HG03045 (cell line): Measurements from ENCODE around the gene SUPT6H.

Source experiments
- ATAC-seq: cut with Tn5 transposase; IDR thresholded peaks from one replicate; pipeline ENCODE4 v1.9.1; 2021; ENCODE audit warnings: mild to moderate bottlenecking, moderate library complexity; ENCODE audit not compliant: unreplicated experiment

Gene SUPT6H

DNA sequence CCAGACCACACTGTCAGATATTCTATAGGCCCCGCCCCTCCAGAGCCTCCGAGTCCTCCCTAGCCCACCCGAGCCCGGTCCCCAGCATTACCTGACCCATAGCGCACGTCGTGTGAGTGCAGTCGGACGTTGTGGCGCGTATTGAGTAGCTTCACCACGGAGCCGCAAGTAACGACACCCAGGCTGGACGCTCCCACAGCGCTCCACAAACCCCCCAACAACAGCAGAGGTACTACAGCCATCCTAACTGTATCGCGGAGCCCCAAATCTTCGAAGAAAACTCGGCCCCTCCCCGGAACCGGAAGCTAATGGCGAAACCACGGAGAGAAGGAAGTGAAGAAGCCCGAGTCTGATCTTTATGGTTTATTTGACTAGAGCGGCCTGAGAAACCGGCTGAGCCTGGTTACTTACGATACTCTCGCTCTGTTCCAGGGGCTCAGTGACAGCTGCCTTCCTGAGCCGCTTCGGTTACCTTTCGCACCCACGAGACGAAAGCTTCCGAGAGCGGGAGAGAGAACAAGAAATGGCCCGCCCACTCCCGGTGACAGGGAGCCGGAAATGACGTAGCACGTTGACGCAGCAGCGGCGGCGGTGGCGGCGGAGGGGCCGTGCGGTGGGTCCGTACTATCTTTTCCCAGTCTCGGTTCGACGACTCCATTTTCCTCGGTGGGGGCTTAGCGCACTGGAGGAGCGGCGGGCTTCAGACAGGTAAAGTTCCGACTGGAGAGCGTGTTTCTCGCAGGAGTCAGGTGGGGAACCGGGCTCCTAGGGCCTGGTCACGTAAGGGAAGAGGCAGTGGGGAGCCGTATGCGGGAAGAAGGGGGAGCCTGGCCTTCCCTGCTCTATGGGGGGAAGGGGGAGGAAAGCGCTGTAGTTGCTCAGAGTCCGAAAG, at the start of gene SUPT6H, which contains the start of gene SDF2:
Gene SUPT6H (plus strand): TSS at position 571 of the 892 bp plus-strand sequence. CDS start 11,197 bp downstream, outside the sequence.
Gene SDF2 (minus strand): TSS at position 272 of the 892 bp plus-strand sequence. CDS start 30 bp downstream, at position 242.
- peak; percentile 87 for ATAC-seq

DNA sequence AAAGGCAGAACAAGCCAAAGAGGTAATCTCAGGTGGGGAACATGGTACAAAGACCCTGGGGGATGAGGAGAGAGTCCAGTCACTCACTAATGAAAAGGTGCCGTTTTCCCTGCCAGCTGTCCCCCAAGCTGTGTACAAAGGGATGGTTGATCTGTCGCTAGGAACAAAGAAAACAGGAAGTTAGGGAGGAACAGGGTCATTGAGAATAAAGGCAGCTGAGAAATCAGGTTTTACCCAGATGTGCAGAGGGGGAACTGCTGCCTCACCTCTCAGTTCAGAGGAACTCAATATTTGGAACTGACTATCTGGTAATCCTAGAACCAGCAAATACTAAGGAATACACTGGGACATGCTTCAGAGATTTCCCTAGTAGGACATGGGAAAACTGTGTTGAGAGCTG, 49.5 kb upstream of the SUPT6H start:
- no peak for ATAC-seq

DNA sequence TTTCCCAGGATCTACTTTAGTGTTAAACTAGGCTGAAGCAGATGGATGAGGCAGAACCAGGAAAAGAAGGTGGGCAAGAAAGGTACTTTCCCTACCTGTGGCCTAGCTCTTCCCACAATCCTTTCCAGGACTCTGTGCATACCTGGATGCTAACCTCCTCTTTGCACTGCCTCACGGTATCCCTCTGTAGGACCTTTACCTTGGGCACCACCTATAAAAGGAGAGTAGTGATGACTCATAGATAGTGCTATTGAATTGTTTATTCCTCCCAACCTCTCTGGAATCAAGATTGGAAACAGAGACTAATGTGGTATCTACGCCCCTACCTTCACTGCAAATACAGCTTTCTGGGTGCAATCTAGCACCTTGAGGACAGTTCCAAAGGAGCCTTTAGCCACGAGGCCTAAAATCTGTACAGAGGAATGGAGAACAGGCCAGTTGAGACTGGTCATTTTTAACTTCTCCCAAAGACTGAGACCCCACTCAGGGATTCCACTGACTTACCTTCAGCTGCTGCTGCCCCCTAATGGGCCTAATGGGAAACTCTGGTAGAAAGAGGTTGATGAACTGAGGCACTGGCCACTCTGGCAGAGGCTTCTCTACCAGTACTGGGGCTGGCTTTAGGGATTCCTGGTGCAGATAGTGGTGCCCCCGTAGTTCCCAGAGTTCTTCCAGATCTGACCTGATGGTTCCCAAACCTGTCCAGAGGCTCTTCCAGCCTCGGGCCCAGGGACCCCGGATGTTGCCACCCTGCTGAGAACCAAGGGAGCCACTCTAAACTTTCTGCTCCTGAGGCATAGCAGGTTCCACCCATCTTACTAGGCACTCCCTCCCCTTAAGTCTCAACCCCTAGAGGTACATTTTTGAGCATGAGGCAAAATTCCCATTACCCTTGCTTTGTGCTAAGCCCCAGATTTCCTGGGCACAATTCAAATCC, 48.8 kb upstream of the SUPT6H start:
- no peak for ATAC-seq

DNA sequence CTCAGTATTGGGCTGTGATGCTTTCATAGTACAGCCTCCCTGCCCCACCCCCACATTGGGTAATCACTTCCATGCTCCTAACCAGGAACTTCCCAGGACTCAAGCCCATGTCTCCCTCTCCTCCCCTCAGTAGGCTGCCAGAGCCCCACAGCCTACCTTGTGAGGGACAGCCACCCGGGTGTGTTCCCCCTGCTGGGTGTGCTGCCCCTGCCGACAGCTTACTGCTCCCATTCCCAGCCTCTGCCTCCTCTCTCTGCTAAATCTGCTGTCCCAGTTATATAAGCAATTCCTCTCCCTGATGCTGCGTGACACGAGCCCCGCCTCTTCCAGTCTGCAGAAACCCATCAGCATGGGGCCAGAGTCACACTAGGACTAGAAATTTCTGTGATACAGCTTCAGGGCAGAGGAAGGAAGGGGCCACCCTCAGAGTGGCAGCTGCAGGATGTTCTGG, 48.0 kb upstream of the SUPT6H start, which contains the start of gene RSKR:
Gene RSKR (minus strand): TSS at position 255 of the 451 bp plus-strand sequence. CDS start 24 bp downstream, at position 231.
- no peak for ATAC-seq

DNA sequence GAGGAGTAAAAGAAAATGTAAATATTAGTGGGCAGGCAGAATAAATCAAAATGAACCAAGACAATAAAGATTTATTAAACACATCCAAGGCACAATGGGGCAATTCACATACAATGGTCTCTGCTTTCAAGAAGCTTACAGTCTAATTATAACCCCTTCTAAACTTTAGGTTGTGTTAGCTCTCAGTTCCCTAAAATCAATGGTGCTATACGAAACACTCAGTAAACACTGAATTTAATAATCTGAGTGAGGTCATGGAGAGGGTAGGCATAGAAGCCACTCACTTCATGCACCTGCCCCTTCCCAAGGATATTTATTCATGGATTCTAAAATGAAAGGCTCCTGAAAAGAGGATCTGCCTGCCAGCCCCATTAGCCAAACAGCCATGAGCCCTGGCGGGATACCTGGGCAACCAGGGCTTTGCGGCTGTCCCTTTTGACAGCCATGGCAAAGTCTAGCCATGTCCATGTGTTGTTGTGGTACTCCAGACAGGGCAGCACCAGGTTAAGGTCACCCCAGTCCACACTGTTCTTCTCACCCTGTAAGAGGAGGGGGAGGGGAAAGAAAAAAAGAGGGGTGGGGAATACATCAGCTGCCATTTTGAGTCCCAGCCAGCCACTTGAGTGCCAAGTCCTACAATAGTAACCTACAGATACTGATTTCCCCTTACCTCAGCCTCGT, 46.6 kb upstream of the SUPT6H start:
- ATAC-seq: no peak

DNA sequence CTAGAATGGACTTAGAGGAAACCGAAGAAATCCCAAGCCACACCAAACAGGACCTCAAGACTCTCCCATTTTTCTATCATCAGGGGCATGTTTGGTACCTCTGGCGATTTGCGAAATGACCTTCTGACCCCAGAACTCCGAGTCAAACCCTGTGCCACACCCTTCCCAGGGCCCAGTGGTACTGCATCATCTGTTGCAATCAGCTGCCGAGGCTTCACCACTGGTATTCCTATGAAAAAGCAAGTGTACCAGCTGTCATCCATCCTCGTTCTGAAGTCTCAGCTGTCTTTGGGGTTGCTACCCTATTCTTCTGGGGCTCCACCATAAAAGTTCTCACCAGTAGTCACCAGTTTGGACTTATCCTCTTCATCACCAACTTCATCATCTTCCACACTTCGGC, 45.7 kb upstream of the SUPT6H start:
- no peak for ATAC-seq

DNA sequence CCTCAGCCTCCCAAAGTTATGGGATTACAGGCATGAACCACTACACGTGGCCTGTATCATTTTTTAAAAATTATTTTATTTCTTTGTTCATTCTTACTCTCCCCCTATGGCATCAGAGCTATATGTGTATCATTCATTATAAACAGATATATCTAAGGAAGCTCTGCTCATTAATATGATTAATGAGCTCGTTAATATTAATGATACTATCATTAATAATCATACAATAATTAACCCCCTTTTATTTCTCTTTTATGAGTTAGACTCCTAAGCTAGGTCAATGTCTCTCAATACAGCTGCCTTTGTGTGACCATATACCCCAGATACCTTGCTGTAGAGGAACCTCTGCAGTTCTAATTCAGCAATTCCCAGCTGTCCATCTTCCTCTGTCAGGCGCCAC, 43.5 kb upstream of the SUPT6H start:
- ATAC-seq: no peak

DNA sequence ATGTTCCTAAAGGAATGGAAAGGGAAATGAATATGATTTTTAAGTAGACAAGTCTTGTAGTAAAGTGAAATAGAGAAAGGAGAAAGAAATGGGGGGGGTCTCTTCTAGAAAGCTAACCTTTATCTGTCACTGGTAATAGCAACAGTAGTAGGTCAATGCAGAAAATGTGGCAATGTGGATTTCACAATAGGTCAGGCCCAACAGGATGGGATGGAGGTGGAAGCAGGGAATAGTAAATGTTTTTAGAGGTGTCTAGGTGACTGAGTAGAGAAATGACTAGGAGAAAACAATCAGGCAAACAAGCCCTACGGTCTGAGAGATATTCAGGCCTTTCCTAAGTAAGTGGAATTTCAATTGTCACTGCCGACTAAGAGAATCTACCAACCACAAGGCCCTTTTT, 42.0 kb upstream of the SUPT6H start:
- no peak for ATAC-seq

DNA sequence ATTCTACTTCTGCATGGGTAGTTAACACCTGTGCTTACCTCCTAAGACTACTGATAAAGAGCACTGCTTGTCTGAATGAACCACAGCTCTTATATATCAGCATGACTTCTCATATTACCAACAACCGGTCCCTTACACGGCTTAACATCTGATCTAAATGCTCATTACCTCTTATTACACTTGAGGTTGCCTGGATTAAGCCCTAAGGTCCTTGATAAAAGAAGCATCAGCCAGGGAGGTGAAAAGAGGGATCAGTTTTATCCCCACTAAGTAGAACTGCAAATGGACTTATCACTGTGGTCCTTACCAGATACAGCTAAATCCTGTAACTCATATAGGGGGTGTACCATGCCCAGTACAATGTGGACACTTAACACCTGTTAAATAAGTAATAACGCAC, 39.8 kb upstream of the SUPT6H start:
- no peak for ATAC-seq

DNA sequence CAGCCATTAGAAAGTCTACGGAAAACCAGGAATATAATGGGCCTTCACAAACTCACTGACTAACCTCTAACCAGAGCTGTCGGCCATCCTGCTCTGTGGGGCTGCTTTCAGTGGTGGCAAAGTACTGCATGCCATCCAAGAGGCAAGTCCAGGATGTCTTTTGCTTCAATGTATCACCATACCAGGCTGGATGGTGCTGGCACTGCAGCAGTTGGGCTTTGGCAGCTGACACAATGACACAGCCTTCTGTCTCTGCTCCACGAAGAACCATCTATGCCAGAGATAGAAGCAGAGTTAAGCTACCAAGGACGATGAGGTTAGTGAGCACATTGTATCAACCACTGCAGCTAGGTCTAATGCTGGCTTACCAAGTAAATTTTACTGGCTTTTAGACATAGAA, 38.3 kb upstream of the SUPT6H start:
- ATAC-seq: no peak

DNA sequence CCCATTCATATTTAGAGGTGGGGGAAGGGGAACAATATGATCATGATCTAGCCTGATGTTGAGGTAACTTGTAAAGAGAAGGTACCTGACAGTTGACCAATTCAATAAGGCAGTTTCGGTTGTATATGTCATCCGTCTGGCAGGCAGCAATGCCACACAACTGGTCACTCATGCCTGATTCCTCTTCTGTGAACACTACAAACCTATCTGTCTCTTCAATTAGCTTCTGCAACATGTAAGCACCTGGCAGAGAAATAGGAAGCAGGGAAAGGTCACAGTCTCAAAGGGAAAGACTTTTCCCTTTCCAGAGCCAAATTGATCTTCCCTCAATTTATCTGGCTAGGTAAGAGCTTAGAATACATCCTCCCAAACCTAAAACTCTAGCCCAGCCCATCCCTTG, 37.9 kb upstream of the SUPT6H start:
- ATAC-seq: no peak

DNA sequence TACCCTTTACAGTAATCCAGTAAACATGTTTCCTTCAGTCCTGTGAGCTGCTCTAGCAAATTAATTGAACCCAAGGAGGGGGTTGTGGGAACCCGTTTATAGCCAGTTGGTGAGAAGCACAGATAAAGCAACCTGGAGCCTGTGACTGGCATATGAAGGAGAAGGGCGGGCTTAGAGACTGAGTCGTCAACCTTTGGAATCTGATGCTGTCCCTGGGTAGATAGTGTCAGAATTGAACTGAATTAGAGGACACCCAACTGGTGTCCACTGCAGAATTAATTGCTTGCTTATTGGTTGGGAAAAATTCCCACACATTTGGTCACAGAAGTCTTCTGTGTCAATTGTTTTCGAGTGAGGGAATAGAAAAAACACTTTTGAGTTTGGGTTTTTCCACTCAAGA, 35.2 kb upstream of the SUPT6H start:
- ATAC-seq: no peak

DNA sequence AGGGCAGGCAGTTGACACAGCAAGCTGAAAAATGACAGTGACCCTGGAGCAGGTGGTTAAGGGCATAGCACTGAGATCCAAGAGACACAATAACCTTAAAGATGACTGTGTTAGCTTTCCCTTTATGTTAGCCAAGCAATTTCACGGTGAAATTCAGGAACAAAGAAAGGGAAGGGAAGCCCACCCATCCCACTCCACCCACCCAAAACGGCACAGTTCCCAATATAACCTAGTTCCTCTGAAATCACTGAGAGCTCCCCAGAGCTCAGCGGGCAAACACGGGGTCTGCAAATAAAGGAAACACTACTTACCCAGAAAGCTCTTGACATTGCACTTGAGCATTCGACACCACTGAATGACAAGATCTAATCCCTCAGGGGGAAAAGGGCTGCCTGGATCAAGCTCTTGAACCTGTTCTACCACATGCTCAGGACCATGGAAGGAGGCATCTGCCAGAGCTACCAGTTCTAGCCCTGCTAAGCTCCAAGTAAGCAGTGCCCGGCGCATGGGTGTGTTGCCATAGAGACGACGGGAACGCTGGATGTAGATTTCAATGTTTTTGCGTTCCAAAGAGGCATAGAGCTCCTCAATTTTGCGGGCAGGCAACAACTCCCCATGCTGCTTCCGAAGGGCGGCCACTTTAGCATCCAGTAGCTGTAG, 27.7 kb upstream of the SUPT6H start:
- ATAC-seq: no peak

DNA sequence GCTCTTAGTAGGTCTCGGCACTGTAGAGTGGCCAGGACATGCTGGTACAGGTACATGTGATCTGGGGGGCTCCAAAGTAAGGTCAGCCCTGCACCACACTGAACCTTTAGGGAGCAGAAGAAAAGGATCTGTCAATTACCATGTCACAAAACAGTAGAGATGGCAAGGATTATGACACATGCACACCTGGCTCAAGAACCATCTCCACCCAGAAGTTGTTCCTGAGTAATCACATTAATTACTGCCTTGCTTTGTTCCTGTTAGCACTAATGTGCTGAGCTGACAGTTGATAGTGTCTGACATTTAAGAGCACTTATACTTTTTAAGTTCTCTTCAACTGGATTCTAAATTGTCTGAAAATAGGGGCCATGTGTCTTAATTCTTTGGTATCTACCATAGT, 26.5 kb upstream of the SUPT6H start:
- ATAC-seq: no peak

DNA sequence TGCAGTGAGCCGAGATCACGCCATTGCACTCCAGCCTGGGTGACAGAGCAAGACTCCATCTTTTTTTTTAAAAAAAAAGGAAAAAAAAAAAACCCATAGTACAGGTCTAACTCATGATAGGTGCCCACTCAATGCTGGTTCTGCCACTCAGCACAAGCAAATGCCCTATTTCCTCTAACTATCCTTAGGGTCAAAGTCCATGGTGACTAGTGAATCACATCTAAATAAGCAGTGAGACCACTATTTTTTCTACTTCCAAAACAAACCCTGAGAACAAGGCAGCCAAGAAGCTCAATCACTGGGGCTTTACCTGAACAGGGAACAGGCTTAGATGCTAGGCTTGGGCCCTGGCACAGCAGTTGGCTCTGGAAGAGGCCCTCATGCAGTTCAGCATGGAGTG, 20.4 kb upstream of the SUPT6H start:
- ATAC-seq: no peak

DNA sequence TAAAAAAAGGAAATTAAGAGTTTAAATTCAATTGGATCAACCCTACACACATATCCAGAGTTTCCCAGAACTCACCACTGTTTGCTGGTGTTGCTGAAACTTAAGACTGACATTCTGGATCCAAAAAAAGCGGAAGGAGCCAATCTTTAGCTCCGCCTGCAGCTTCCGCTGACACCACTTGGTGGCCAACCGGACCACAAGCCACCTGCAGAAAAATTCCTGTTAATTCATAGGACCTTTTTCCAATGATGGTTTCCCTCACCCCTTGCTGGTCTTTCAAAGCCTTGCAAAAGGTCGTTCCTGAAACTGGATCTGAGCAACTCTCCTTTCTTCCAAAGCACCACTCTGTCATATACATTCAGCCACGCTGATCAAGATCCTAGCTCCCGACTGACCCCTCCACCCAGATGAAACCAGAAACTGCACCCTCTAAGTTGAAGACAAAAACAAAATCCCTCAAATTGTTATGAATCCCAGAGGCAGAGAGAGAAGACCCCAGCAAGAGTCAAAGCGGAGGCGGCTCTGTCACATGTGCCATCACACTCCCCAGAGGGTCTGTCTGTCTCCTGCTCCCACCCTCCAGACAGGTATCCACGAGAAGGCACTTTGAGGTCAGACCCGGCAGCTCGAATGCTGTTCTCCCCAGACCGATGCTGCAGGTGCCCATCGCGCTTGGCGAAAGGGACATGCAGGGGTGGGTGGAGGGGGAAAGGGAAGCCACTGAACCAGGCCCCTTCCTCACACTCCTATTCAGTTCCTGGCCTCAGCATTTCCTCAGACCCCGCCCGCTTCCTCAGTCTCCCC, 17.8 kb upstream of the SUPT6H start:
- no peak for ATAC-seq

DNA sequence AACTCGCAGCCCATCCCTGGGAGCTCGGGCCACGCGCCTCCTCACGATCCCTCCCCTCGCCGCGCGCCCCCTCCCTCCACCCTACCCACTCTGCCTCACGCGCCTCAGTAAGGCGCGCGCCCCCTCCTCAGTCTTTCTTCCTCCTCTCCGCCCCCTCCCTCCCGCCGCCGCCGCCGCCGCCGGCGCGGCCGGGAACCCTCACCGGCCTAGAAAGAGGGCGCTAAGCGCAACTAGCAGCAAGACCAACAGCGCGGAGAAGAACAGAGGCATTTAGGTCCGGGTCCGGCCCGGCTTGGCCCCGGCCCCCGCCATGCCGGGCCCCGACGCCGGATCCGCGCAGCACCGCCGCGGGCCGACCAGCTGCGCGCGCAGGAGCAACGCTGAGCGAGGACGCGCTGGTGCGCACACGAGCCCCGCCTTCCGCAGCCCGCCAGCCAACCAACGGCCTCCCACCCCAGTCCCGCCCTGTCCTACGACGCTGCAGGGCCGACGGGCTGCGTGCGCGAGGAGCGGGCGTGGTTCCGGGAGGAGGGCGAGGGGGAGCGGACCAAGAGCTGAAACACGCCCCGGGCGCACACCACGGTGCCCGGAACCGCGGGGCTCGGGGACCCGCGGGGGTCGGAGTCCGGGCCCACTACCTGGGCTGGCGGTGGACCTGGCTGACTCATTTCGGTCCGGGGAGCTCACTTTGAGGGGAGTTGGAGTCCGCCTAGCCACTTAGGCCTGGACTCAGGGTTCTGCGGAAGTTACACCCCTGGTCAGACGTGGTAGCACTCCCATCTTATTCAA, 17.0 kb upstream of the SUPT6H start, which contains the start of gene BLTP2:
Gene BLTP2 (minus strand): TSS at position 372 of the 789 bp plus-strand sequence. CDS start 102 bp downstream, at position 270.
- ATAC-seq: peak; percentile 94

DNA sequence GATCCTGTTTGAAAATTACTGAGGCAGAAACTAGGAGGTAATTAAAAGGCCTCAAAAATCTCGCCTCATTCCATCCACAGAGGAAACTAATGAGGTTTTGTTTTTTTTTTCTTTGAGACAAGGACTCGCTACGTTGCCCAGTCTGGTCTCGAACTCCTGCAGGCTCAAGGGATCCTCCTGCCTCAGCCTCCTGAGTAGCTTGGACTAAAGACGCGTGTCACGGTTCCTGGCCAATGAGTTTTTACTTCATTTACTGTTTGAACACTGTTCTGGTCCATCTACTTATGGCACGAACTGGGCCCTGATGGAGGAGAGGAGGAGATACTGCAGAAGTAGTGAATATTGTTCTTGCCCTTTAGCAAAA, 16.4 kb upstream of the SUPT6H start:
- ATAC-seq: no peak
